HCT116 (cell line): ENCODE measurements around the gene FAM24B. TPM values are rescaled to one million over a fixed set of nuclear protein-coding genes. Genes with fewer than 3 reads are reported as not detected.
"Not testable (repeated sequence)": the region's sequence is repeated elsewhere in the genome, so short reads cannot be mapped to it uniquely, and the experiment has no call there.

Experiments used
- ATAC-seq: fragments of 200-7000 bp; cut with Tn5 transposase; 2 replicates; pipeline ENCODE4 v1.9.1; 2020; ENCODE audit warnings: mild to moderate bottlenecking, moderate library complexity
- BruUV-seq: library from RNA; stranded (reverse); fragments of 400-500 nt; replicated peaks from 2 replicates; lab custom pipeline; 2021; lab: Mats Ljungman, UMichigan
- CTCF ChIA-PET: fragments of 300-600 bp; sonication (Branson Sonifier 250); formaldehyde crosslinking; loops from one replicate; lab custom pipeline; 2021; ENCODE audit warnings: antibody characterized with exemption; lab: Charles Lee
- POLR2A ChIA-PET: fragments of 300-600, 350-600 bp; sonication (Branson Sonifier 250); formaldehyde crosslinking; loops from one replicate; lab custom pipeline; 2021; ENCODE audit warnings: antibody characterized with exemption; lab: Charles Lee
- RAD21 ChIA-PET, 2 experiments: fragments of 300-600 bp; sonication (Branson Sonifier 250); formaldehyde crosslinking; loops; one replicate each; lab custom pipeline; 2023; ENCODE audit warnings: low total read pairs in 2 of 2; ENCODE audit not compliant: uncharacterized antibody in 2 of 2, unreplicated experiment in 2 of 2, low non-redundant PET in 1 of 2; lab: Charles Lee
- DNase-seq: peaks from one replicate; pipeline ENCODE4 v3.0.0-alpha.2; 2010; ENCODE audit warnings: low read depth, low spot score
- H2AFZ ChIP-seq: fragments of 200-600 bp; shearing (Covaris generic), sonication (generic); 2 replicates; pipeline ENCODE4 v1.6.1; 2017; ENCODE audit warnings: low read depth, mixed run types, mixed read lengths, antibody characterized with exemption, low read length; ENCODE audit not compliant: poor library complexity, severe bottlenecking
- H3K27ac ChIP-seq: 2 replicates; pipeline ENCODE4 v1.5.1; 2012; ENCODE audit warnings: low read depth, low read length
- H3K27me3 ChIP-seq: fragments of 200-600 bp; sonication (generic); 2 replicates; pipeline ENCODE4 v1.6.1; 2016; ENCODE audit warnings: mixed run types, low read length, mixed read lengths; ENCODE audit not compliant: insufficient read depth
- H3K36me3 ChIP-seq, 2 experiments: fragments of 200-500 bp in 1 of 2; fragments of 200-600 bp in 1 of 2; sonication (Bioruptor generic) in 1 of 2; sonication (generic) in 1 of 2; 2 replicates each; pipeline versions ENCODE4 v1.5.1 to v1.6.1; 2014 to 2016; ENCODE audit warnings: low read length in 2 of 2, inconsistent platforms in 1 of 2, mixed read lengths in 1 of 2, mixed run types in 1 of 2; ENCODE audit not compliant: insufficient read depth in 2 of 2, control insufficient read depth in 1 of 2
- H3K4me1 ChIP-seq, 2 experiments: fragments of 200-600 bp in 1 of 2; sonication (generic) in 1 of 2; 2 replicates each; pipeline versions ENCODE4 v1.5.1 to v1.6.1; 2012 to 2017; ENCODE audit warnings: low read length in 2 of 2, inconsistent platforms in 1 of 2, mild to moderate bottlenecking in 1 of 2, mixed read lengths in 1 of 2, mixed run types in 1 of 2, moderate library complexity in 1 of 2; ENCODE audit not compliant: insufficient read depth in 2 of 2, control insufficient read depth in 1 of 2
- H3K4me2 ChIP-seq: fragments of 200-600 bp; sonication (generic); 2 replicates; pipeline ENCODE4 v1.6.1; 2017; ENCODE audit warnings: mixed run types, low read length, mixed read lengths
- H3K4me3 ChIP-seq, 2 experiments: fragments of 200-600 bp in 1 of 2; sonication (generic) in 1 of 2; replicated peaks in 1 of 2; 2 replicates each; pipeline ENCODE4 v1.5.1; 2011 to 2016; ENCODE audit warnings: low read length in 2 of 2, control low read depth in 1 of 2, low read depth in 1 of 2, mild to moderate bottlenecking in 1 of 2, mixed read lengths in 1 of 2, mixed run types in 1 of 2
- H3K79me2 ChIP-seq: fragments of 200-600 bp; sonication (generic); 2 replicates; pipeline ENCODE4 v1.6.1; 2017; ENCODE audit warnings: mild to moderate bottlenecking, mixed run types, low read length, moderate library complexity, mixed read lengths; ENCODE audit not compliant: insufficient read depth
- H3K9ac ChIP-seq: fragments of 200-600 bp; sonication (generic); 2 replicates; pipeline ENCODE4 v1.6.1; 2016; ENCODE audit warnings: low read length, mixed read lengths
- H3K9me2 ChIP-seq: fragments of 200-600 bp; sonication (generic), shearing (Covaris generic); 2 replicates; pipeline ENCODE4 v1.6.1; 2017; ENCODE audit warnings: mixed run types, mild to moderate bottlenecking, moderate library complexity; ENCODE audit not compliant: insufficient read depth
- H3K9me3 ChIP-seq, 2 experiments: fragments of 200-500 bp in 1 of 2; fragments of 200-600 bp in 1 of 2; sonication (Bioruptor generic) in 1 of 2; sonication (generic) in 1 of 2; 2 replicates each; pipeline ENCODE4 v1.6.1; 2014 to 2017; ENCODE audit warnings: low read length in 2 of 2, mixed read lengths in 2 of 2, inconsistent platforms in 1 of 2, low read depth in 1 of 2, mild to moderate bottlenecking in 1 of 2, mixed run types in 1 of 2, moderate library complexity in 1 of 2; ENCODE audit not compliant: control insufficient read depth in 1 of 2, insufficient read depth in 1 of 2
- H4K20me1 ChIP-seq: fragments of 200-600 bp; sonication (generic), shearing (Covaris generic); 2 replicates; pipeline ENCODE4 v1.6.1; 2017; ENCODE audit warnings: mixed run types, mild to moderate bottlenecking, moderate library complexity; ENCODE audit not compliant: insufficient read depth
- POLR2A ChIP-seq: IDR thresholded peaks from 2 replicates; pipeline ENCODE4 v1.7.0; 2011; ENCODE audit warnings: borderline replicate concordance; ENCODE audit not compliant: insufficient read depth, insufficient read length; ENCODE audit errors: extremely low read depth
- REST ChIP-seq: IDR thresholded peaks from 2 replicates; pipeline ENCODE4 v1.6.1; 2012; ENCODE audit warnings: low read depth
- intact Hi-C: fragments of 100-400 bp; cut with micrococcal nuclease; formaldehyde crosslinking; loops from 2 replicates; pipeline ENCODE4 v1.10.0; 2022
- total RNA-seq: library from RNA; stranded (reverse); gene quantifications from one replicate; pipeline ENCODE4 v1.2.1, GENCODE V29; 2021; ENCODE audit not compliant: unreplicated experiment

The FAM24B gene
- total RNA-seq, 1 experiment from 2014 or later, result 6.8 TPM

- CTCF ChIA-PET, H3K27ac ChIP-seq, H3K9ac ChIP-seq, H2AFZ ChIP-seq, DNase-seq, ATAC-seq, H3K9me2 ChIP-seq, H3K36me3 ChIP-seq, intact Hi-C loops, H3K4me2 ChIP-seq, H3K9me3 ChIP-seq, H4K20me1 ChIP-seq, H3K4me3 ChIP-seq, POLR2A ChIA-PET, RAD21 ChIA-PET, BruUV-seq: not testable (repeated sequence)
- H3K79me2 ChIP-seq, result peaks cover 54% of the 10 kb centered on the region
- H3K4me1 ChIP-seq, result peaks cover 0 to 33% of the 10 kb centered on the region in 2 experiments; a peak in 2 of 4 replicates
- H3K27me3 ChIP-seq, result peaks cover 30% of the 10 kb centered on the region
These were observed 21.3 kb downstream of the FAM24B start for GRCh38 chr10:122858042-122858441.

- Histone ChIP-seq H2AFZ (no peak overlapping the region), H3K36me3 (no peaks in the 10 kb centered on the region), H3K4me2 (no peak overlapping the region), H3K27ac (no peak overlapping the region), H3K4me3 (no peak overlapping the region), H3K9ac (no peak overlapping the region), H3K4me1 (peaks cover 11 to 33% of the 10 kb centered on the region in 2 experiments; a peak in 3 of 4 replicates), H3K27me3 (peaks cover 30% of the 10 kb centered on the region), H3K79me2 (peaks cover 42% of the 10 kb centered on the region), H3K9me3 (no peaks in the 10 kb centered on the region), H4K20me1 (no peaks in the 10 kb centered on the region), H3K9me2 (no peaks in the 10 kb centered on the region)
- RAD21 ChIA-PET, result no interaction called here
- POLR2A ChIA-PET, result no interaction called here
- intact Hi-C loops, result no loop called here
- CTCF ChIA-PET, result no interaction called here
- DNase-seq (no peak), ATAC-seq (no peak)
- no peak for TF ChIP-seq REST
- no peak for TF ChIP-seq POLR2A
- BruUV-seq, result no TSS peak
These were observed 22.5 kb downstream of the FAM24B start for GRCh38 chr10:122856902-122857301.
